ENCODE results near the gene NYNRIN. TPM values are rescaled to one million over a fixed set of nuclear protein-coding genes. Genes with fewer than 3 reads are reported as not detected.

Gene NYNRIN
- total and polyA plus RNA-seq, 2 experiments from 2014 or later, result 3.1 to 20.0 TPM

GRCh38 chr14:24465368-24465767 is 66.6 kb downstream of the NYNRIN start (continued):
- TF ChIP-seq ZNF462 (CRISPR knock-in tag; IDR thresholded peaks at IDR 0.05), result no peak

GRCh38 chr14:24465805-24466204 is 67.0 kb downstream of the NYNRIN start:
- Mint-ChIP-seq H3K9me3 (no peaks in the 10 kb centered on the region; the same call in 1 of the 3 replicates), H3K4me3 (no peak overlapping the region), H3K27me3 (ENCODE audit: insufficient read depth, low read depth, poor library complexity) (no peaks in the 10 kb centered on the region), H3K27ac (no peak overlapping the region), H3K36me3 (ENCODE audit: low read depth) (no peaks in the 10 kb centered on the region; the same call in 2 of the 3 replicates), H3K4me1 (peaks cover 3% of the 10 kb centered on the region; the same call in 1 of the 3 replicates)
- H3K36me3 ChIP-seq (ENCODE audit: insufficient read depth), result no peaks in the 10 kb centered on the region
- H3K9me2 ChIP-seq (ENCODE audit: insufficient read depth), result no peaks in the 10 kb centered on the region
- H3K4me1 ChIP-seq (ENCODE audit: insufficient read depth), result no peaks in the 10 kb centered on the region
- H3K4me3 ChIP-seq, result no peak overlapping the region
- no peaks in the 10 kb centered on the region for H3F3A ChIP-seq (replicated peaks; ENCODE audit: low read depth)
- H3K79me2 ChIP-seq (replicated peaks; ENCODE audit: insufficient read depth), result no peaks in the 10 kb centered on the region
- H3K27ac ChIP-seq (ENCODE audit: low read depth), result no peak overlapping the region
- H3K27me3 ChIP-seq (ENCODE audit: insufficient read depth), result no peaks in the 10 kb centered on the region
- ATAC-seq, result no peak
- H4K20me1 ChIP-seq (replicated peaks; ENCODE audit: insufficient read depth), result no peaks in the 10 kb centered on the region
- DNase-seq (ENCODE audit: low spot score), result no peak
- no peak overlapping the region for H3K4me2 ChIP-seq
- no peak overlapping the region for H2AFZ ChIP-seq
- TF ChIP-seq POLR2AphosphoS5 (IDR thresholded peaks at IDR 0.05; ENCODE audit: low read depth) (no peak), STAT1 (IDR thresholded peaks at IDR 0.05; ENCODE audit: unreplicated experiment) (no peak), EZH2 (IDR thresholded peaks at IDR 0.05; ENCODE audit: low read depth, unreplicated experiment) (no peak), JUNB (IDR thresholded peaks at IDR 0.05; ENCODE audit: unreplicated experiment) (no peak), ZNF331 (CRISPR knock-in tag; IDR thresholded peaks at IDR 0.05; ENCODE audit: low read depth) (no peak), EZH2phosphoT487 (IDR thresholded peaks at IDR 0.05; ENCODE audit: unreplicated experiment) (no peak), CREB1 (CRISPR knock-in tag; IDR thresholded peaks at IDR 0.05; ENCODE audit: low read depth) (no peak), CTCF (conservative IDR thresholded peaks at IDR 0.05; ENCODE audit: low read depth in 2 of 2) (no peak), ETS1 (IDR thresholded peaks at IDR 0.05) (no peak)

All from GM23338 (cell line).